ENCODE measurements around the gene NANOS1. TPM values are rescaled to one million over a fixed set of nuclear protein-coding genes. Genes with fewer than 3 reads are reported as not detected.

Gene NANOS1
- total RNA-seq, 1 experiment from 2014 or later, result 4.6 TPM

DNA sequence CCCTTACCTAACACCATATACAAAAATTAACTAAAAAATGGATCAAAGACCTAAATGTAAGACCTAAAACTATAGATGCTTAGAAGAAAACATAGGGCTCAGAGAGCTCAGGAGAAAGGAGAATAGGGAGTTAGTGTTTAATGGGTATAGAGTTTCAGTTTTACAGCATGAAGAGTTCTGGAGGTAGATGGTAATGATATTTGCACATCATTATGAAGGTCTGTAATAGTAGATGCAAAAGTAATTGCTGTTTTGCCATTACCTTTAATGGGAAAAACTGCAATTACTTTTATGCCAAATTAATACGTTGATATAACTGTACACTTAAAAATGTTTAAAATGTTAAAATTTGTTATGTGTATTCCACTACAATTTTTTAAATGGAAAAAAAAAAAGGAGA lies 39.2 kb upstream of the NANOS1 start:
- Mint-ChIP-seq H3K27ac (ENCODE audit: unreplicated experiment) (no peak overlapping the region), H3K4me1 (ENCODE audit: low read depth, unreplicated experiment) (no peaks in the 10 kb centered on the region), H3K36me3 (ENCODE audit: insufficient read depth, unreplicated experiment) (no peaks in the 10 kb centered on the region), H3K9me3 (ENCODE audit: low read depth, unreplicated experiment) (no peaks in the 10 kb centered on the region), H3K27me3 (ENCODE audit: unreplicated experiment) (peaks cover 23% of the 10 kb centered on the region), H3K4me3 (ENCODE audit: low read depth, unreplicated experiment) (no peak overlapping the region)
- no peak for TF ChIP-seq CTCF (IDR thresholded peaks at IDR 0.05; ENCODE audit: unreplicated experiment)
- intact Hi-C loops (cut with micrococcal nuclease; ENCODE audit: unreplicated experiment), result no loop called here
- no TSS peak for BruUV-seq (replicated peaks)
- CTCF ChIA-PET, result no interaction called here
- DNase-seq, result no peak

GRCh38 chr10:118992496-118992895 lies 37.0 kb upstream of the NANOS1 start:
- no peaks in the 10 kb centered on the region for H3K4me1 Mint-ChIP-seq (ENCODE audit: low read depth, unreplicated experiment)
- BruUV-seq (replicated peaks), result no TSS peak
- TF ChIP-seq CTCF (IDR thresholded peaks at IDR 0.05; ENCODE audit: unreplicated experiment), result no peak
- H3K4me3 Mint-ChIP-seq (ENCODE audit: low read depth, unreplicated experiment), result no peak overlapping the region
- DNase-seq, result no peak
- intact Hi-C loops (cut with micrococcal nuclease; ENCODE audit: unreplicated experiment), result no loop called here
- no peaks in the 10 kb centered on the region for H3K36me3 Mint-ChIP-seq (ENCODE audit: insufficient read depth, unreplicated experiment)
- no peaks in the 10 kb centered on the region for H3K9me3 Mint-ChIP-seq (ENCODE audit: low read depth, unreplicated experiment)
- peaks cover 23% of the 10 kb centered on the region for H3K27me3 Mint-ChIP-seq (ENCODE audit: unreplicated experiment)
- CTCF ChIA-PET, result no interaction called here
- H3K27ac Mint-ChIP-seq (ENCODE audit: unreplicated experiment), result no peak overlapping the region

DNA sequence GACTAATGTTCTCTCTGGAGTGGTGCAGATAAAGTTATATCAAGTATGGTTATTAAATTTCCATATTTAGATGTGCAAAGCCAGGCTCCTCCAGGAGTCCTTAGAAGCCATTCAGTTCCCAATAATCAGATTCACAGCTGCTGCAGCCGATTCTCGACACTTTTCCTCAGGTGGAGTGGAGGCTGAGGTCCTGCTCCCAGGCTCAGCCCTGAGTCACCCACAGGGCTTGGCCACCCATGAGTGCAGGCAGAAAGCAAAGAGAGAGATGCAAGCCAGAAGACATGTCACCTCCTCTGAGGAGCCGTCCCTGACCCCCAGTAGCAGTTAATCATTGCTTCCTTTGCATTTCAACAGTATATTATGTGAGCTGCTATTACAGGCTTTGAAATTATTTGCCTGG lies 36.3 kb upstream of the NANOS1 start:
- Mint-ChIP-seq H3K36me3 (ENCODE audit: insufficient read depth, unreplicated experiment) (no peaks in the 10 kb centered on the region), H3K27ac (ENCODE audit: unreplicated experiment) (no peak overlapping the region), H3K4me1 (ENCODE audit: low read depth, unreplicated experiment) (no peaks in the 10 kb centered on the region), H3K4me3 (ENCODE audit: low read depth, unreplicated experiment) (no peak overlapping the region), H3K9me3 (ENCODE audit: low read depth, unreplicated experiment) (no peaks in the 10 kb centered on the region), H3K27me3 (ENCODE audit: unreplicated experiment) (peaks cover 23% of the 10 kb centered on the region)
- no peak for DNase-seq
- CTCF ChIA-PET, result no interaction called here
- intact Hi-C loops (cut with micrococcal nuclease; ENCODE audit: unreplicated experiment), result no loop called here
- TF ChIP-seq CTCF (IDR thresholded peaks at IDR 0.05; ENCODE audit: unreplicated experiment), result no peak
- no TSS peak for BruUV-seq (replicated peaks)

DNA sequence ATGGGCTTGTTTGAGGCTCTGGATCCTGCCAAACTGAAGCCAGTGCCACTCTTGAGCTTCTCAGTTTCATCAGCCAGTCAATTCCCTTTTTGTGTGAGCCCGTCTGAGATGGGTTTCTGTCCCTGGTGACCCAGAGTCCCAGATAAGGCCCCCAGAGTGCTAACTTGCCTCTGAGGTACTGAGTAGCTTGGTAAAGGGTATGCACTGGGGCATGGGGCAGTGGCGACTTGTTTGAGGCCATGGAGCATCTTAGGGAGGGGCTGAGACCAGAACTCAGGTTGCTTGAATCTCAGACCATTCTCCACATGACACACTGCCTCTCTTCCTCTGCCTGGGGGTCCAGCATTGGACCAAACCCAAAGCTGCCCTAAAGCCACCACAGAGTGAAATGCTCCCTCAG lies 35.2 kb upstream of the NANOS1 start:
- BruUV-seq (replicated peaks), result no TSS peak
- no peak for DNase-seq
- CTCF ChIA-PET, result no interaction called here
- Mint-ChIP-seq H3K4me1 (ENCODE audit: low read depth, unreplicated experiment) (no peaks in the 10 kb centered on the region), H3K4me3 (ENCODE audit: low read depth, unreplicated experiment) (no peak overlapping the region), H3K27me3 (ENCODE audit: unreplicated experiment) (peaks cover 23% of the 10 kb centered on the region), H3K36me3 (ENCODE audit: insufficient read depth, unreplicated experiment) (no peaks in the 10 kb centered on the region), H3K27ac (ENCODE audit: unreplicated experiment) (no peak overlapping the region), H3K9me3 (ENCODE audit: low read depth, unreplicated experiment) (no peaks in the 10 kb centered on the region)
- intact Hi-C loops (cut with micrococcal nuclease; ENCODE audit: unreplicated experiment), result no loop called here
- no peak for TF ChIP-seq CTCF (IDR thresholded peaks at IDR 0.05; ENCODE audit: unreplicated experiment)

GRCh38 chr10:118995739-118996138 lies 33.8 kb upstream of the NANOS1 start:
- no peak overlapping the region for H3K4me3 Mint-ChIP-seq (ENCODE audit: low read depth, unreplicated experiment)
- intact Hi-C loops (cut with micrococcal nuclease; ENCODE audit: unreplicated experiment), result no loop called here
- no TSS peak for BruUV-seq (replicated peaks)
- CTCF ChIA-PET, result no interaction called here
- no peak for TF ChIP-seq CTCF (IDR thresholded peaks at IDR 0.05; ENCODE audit: unreplicated experiment)
- H3K36me3 Mint-ChIP-seq (ENCODE audit: insufficient read depth, unreplicated experiment), result no peaks in the 10 kb centered on the region
- H3K27ac Mint-ChIP-seq (ENCODE audit: unreplicated experiment), result no peak overlapping the region
- H3K4me1 Mint-ChIP-seq (ENCODE audit: low read depth, unreplicated experiment), result no peaks in the 10 kb centered on the region
- no peaks in the 10 kb centered on the region for H3K9me3 Mint-ChIP-seq (ENCODE audit: low read depth, unreplicated experiment)
- H3K27me3 Mint-ChIP-seq (ENCODE audit: unreplicated experiment), result peaks cover 23% of the 10 kb centered on the region
- no peak for DNase-seq
